A549 (cell line): Measurements from ENCODE around the gene TMPRSS9.

ENCODE experiments used
- CHD2 ChIP-seq: fragments of 150-350 bp; IDR thresholded peaks from 2 replicates; pipeline ENCODE4 v1.6.1; 2014; ENCODE audit warnings: low read length; ENCODE audit not compliant: partially characterized antibody
- EP300 ChIP-seq, 2 experiments: fragments of >200 bp; sonication (Bioruptor Twin); formaldehyde crosslinking; IDR thresholded peaks; 2 replicates in 1 of 2; 3 replicates in 1 of 2; pipeline ENCODE4 v1.6.1; 2016 to 2017
- JUN ChIP-seq, 2 experiments: fragments of >200 bp; sonication (Bioruptor Twin); formaldehyde crosslinking; IDR thresholded peaks; 2 replicates in 1 of 2; 3 replicates in 1 of 2; pipeline ENCODE4 v1.6.1; 2016 to 2017
- TF ChIP-seq, protein P1 (sequence below): fragments of >200 bp; sonication (Bioruptor Twin); formaldehyde crosslinking; IDR thresholded peaks from 3 replicates; pipeline ENCODE4 v1.5.1; 2016
- TF ChIP-seq, protein P2 (sequence below): fragments of 450-650 bp; IDR thresholded peaks from 2 replicates; pipeline ENCODE4 v1.6.1; 2014; ENCODE audit warnings: antibody characterized with exemption

DNA sequence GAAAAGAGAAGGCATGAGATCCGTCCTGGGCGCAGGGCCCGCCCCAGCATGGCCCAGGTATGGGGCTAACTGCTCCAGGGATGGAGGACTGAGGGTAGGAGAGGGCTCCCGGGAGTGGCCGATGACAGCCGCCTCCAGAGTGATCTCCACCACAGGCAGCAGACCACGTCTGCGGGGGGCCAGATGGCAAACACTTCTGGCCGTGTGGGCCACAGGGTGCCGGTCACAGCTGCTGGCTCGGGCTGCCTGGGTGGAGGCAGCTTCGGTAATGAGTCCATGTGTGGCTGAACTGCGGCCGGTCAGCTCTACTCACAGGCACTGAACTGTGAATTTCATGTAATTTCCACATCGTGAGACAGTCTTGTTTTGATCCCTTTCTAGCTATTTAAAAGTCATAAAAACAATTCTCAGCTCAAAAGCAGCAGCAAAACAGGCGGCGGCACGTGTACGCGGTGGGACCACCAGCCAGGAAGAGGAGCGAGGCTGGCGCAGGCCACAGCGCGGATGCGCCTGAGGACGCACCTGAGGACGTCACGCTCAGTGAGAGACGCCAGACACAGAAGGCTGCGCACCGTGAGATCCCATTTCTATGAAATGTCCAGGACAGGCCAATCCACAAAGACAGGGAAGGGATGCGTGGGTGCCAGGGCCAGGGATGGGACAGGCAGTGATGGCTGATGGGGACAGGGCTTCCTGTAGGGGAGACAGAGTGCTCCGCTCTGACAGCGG, 35.7 kb upstream of the TMPRSS9 start:
- TF ChIP-seq, protein P1, sequence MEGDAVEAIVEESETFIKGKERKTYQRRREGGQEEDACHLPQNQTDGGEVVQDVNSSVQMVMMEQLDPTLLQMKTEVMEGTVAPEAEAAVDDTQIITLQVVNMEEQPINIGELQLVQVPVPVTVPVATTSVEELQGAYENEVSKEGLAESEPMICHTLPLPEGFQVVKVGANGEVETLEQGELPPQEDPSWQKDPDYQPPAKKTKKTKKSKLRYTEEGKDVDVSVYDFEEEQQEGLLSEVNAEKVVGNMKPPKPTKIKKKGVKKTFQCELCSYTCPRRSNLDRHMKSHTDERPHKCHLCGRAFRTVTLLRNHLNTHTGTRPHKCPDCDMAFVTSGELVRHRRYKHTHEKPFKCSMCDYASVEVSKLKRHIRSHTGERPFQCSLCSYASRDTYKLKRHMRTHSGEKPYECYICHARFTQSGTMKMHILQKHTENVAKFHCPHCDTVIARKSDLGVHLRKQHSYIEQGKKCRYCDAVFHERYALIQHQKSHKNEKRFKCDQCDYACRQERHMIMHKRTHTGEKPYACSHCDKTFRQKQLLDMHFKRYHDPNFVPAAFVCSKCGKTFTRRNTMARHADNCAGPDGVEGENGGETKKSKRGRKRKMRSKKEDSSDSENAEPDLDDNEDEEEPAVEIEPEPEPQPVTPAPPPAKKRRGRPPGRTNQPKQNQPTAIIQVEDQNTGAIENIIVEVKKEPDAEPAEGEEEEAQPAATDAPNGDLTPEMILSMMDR: no peak
- TF ChIP-seq JUN (IDR thresholded peaks at IDR 0.05): no peak
- no peak for TF ChIP-seq CHD2
- TF ChIP-seq, protein P2, sequence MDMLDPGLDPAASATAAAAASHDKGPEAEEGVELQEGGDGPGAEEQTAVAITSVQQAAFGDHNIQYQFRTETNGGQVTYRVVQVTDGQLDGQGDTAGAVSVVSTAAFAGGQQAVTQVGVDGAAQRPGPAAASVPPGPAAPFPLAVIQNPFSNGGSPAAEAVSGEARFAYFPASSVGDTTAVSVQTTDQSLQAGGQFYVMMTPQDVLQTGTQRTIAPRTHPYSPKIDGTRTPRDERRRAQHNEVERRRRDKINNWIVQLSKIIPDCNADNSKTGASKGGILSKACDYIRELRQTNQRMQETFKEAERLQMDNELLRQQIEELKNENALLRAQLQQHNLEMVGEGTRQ: no peak
- TF ChIP-seq EP300 (IDR thresholded peaks at IDR 0.05): no peak
